ENCODE results near the gene FIGNL2. TPM values are rescaled to one million over a fixed set of nuclear protein-coding genes. Genes with fewer than 3 reads are reported as not detected.
A peak's percentile ranks its signal among the peaks of the same experiment; 100 is the strongest.

FIGNL2 gene
- total RNA-seq, 1 donor from 2014 or later = 39.7 TPM

GRCh38 chr12:51872689-51872981 is 24.1 kb upstream of the FIGNL2 start:
- TF ChIP-seq CTCF (conservative IDR thresholded peaks at IDR 0.05) = no peak
- Mint-ChIP-seq H3K4me1 (peaks cover 53% of the 10 kb centered on the region), H3K9me3 (no peaks in the 10 kb centered on the region), H3K4me3 (no peak overlapping the region), H3K27ac (ENCODE audit: unreplicated experiment) (no peak overlapping the region), H3K27me3 (ENCODE audit: low read depth) (peaks cover 19% of the 10 kb centered on the region), H3K36me3 (ENCODE audit: low read depth) (no peaks in the 10 kb centered on the region)
- DNase-seq (ENCODE audit: low read depth, low spot score) = no peak

- H3K4me3 Mint-ChIP-seq = no peak overlapping the region
- H3K27ac Mint-ChIP-seq (ENCODE audit: unreplicated experiment) = no peak overlapping the region
- no peaks in the 10 kb centered on the region for H3K36me3 Mint-ChIP-seq (ENCODE audit: low read depth)
- H3K4me1 Mint-ChIP-seq = peaks cover 57% of the 10 kb centered on the region
- no peak for DNase-seq (ENCODE audit: low read depth, low spot score)
- H3K27me3 Mint-ChIP-seq (ENCODE audit: low read depth) = peaks cover 19% of the 10 kb centered on the region
- H3K9me3 Mint-ChIP-seq = no peaks in the 10 kb centered on the region
- no peak for TF ChIP-seq CTCF (conservative IDR thresholded peaks at IDR 0.05)
These were observed 23.6 kb upstream of the FIGNL2 start for GRCh38 chr12:51871918-51872688.

- H3K27me3 Mint-ChIP-seq (ENCODE audit: low read depth) = peaks cover 19% of the 10 kb centered on the region
- no peaks in the 10 kb centered on the region for H3K9me3 Mint-ChIP-seq
- DNase-seq (ENCODE audit: low read depth, low spot score) = no peak
- no peaks in the 10 kb centered on the region for H3K36me3 Mint-ChIP-seq (ENCODE audit: low read depth)
- peaks cover 61% of the 10 kb centered on the region for H3K4me1 Mint-ChIP-seq
- no peak for TF ChIP-seq CTCF (conservative IDR thresholded peaks at IDR 0.05)
- peak overlapping the region; percentile 58 for H3K4me3 Mint-ChIP-seq
- H3K27ac Mint-ChIP-seq (ENCODE audit: unreplicated experiment) = no peak overlapping the region
These were observed 22.6 kb upstream of the FIGNL2 start for GRCh38 chr12:51871126-51871525.

GRCh38 chr12:51870504-51870903 is 22.0 kb upstream of the FIGNL2 start:
- H3K36me3 Mint-ChIP-seq (ENCODE audit: low read depth) = no peaks in the 10 kb centered on the region
- H3K27me3 Mint-ChIP-seq (ENCODE audit: low read depth) = peaks cover 19% of the 10 kb centered on the region
- TF ChIP-seq CTCF (conservative IDR thresholded peaks at IDR 0.05) = no peak
- no peak for DNase-seq (ENCODE audit: low read depth, low spot score)
- peaks cover 66% of the 10 kb centered on the region for H3K4me1 Mint-ChIP-seq
- no peak overlapping the region for H3K27ac Mint-ChIP-seq (ENCODE audit: unreplicated experiment)
- peak overlapping the region; percentile 58 for H3K4me3 Mint-ChIP-seq
- H3K9me3 Mint-ChIP-seq = no peaks in the 10 kb centered on the region

- no peaks in the 10 kb centered on the region for H3K36me3 Mint-ChIP-seq (ENCODE audit: low read depth)
- H3K27ac Mint-ChIP-seq (ENCODE audit: unreplicated experiment) = peak overlapping the region; percentile 47
- no peaks in the 10 kb centered on the region for H3K9me3 Mint-ChIP-seq
- no peak for TF ChIP-seq CTCF (conservative IDR thresholded peaks at IDR 0.05)
- H3K4me3 Mint-ChIP-seq = peak overlapping the region; percentile 58
- no peak for DNase-seq (ENCODE audit: low read depth, low spot score)
- H3K4me1 Mint-ChIP-seq = peaks cover 67% of the 10 kb centered on the region
- H3K27me3 Mint-ChIP-seq (ENCODE audit: low read depth) = peaks cover 19% of the 10 kb centered on the region
These were observed 21.4 kb upstream of the FIGNL2 start for GRCh38 chr12:51869931-51870330.

Data from neural crest cell (in vitro differentiated cells).